Hair follicular keratinocyte (primary cell): ENCODE data around the gene GRB2. TPM values are rescaled to one million over a fixed set of nuclear protein-coding genes. Genes with fewer than 3 reads are reported as not detected.

Experiments
- total RNA-seq: library from RNA; depleted of rRNA; stranded (reverse); fragments of >200 nt; gene quantifications from 2 replicates; pipeline ENCODE4 v1.2.3, GENCODE V29; 2015

The GRB2 gene
- total RNA-seq: 49.9 and 83.7 TPM in 2 replicates

GRCh38 chr17:75405365-75406221 lies at the start of gene GRB2:
GRB2 (minus strand) TSS chr17:75405678; CDS start chr17:75393628, 12,050 bp downstream.

DNA sequence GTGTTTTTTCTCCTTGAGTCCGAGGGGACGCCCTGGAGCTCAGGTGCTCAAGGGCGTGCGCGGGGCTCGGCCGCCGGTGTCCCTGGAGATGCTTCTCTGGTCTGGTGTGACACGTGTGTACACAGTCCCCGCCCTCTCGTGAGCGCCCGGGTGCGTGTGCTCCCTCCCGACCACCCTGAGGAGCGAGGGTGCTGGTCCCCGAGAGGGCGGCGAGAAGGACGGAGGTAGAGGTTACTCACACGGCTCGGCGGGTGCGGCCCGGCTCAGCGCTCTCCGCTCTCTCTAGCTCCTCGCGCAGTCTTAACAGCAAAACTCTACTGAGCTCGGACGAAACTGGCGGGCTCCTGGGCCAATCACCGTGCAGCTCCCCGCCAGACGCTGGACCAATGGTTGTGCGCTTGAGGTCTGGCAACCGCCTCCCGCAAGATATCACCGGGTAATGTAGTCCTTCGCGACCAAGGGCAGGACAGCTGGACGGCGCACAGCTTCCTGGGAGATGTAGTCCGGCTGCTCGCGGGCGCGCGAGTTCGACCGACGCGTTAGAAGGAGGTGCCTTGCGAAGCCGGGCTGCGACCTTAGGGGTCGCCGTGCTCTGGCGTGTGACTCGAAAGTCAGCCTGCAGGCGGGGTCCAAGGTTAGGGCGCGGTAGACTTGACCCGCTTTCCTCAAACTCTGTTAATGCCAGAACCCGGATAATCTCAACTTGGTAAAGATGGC lies 116.2 kb downstream of the GRB2 start, which contains the start of gene SLC25A19:
SLC25A19 (minus strand) TSS at position 319 of the 717 bp plus-strand sequence. CDS start 2,669 bp downstream, outside the sequence.

DNA sequence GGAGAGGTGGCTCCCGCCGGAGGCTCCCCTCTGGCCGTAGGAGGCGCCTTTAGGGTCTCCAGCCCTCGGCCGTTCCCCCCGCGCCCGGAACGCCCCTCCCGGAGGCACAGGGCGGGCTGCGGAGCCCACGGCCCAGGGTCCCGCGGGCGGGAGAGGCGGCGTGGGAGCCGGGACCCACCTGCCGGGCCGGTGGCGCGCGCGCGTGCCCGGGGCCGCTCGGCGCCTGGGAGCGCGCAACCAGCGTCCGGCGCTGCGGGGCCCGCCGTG lies 134.6 kb downstream of the GRB2 start, which contains the start of gene MIF4GD:
MIF4GD (minus strand) TSS at position 266 of the 267 bp plus-strand sequence. CDS start 1,036 bp downstream, outside the sequence.

Other genes starting within 250 kb of the GRB2 start
- gene SUMO2, start 222.7 kb downstream of the GRB2 start, total RNA-seq: 98.9 and 112 TPM in 2 replicates
- gene NUP85, start 200.0 kb downstream of the GRB2 start, total RNA-seq: 25.8 and 38.1 TPM in 2 replicates
- gene GGA3, start 144.1 kb downstream of the GRB2 start, total RNA-seq: 13.3 and 23.7 TPM in 2 replicates
- gene MRPS7, start 143.8 kb downstream of the GRB2 start, total RNA-seq: 59.7 and 89.9 TPM in 2 replicates
- gene MIF4GD, start 134.4 kb downstream of the GRB2 start, total RNA-seq: 15.2 and 37.2 TPM in 2 replicates
- 7.4 and 14.7 TPM in 2 replicates for gene SLC25A19, start 116.2 kb downstream of the GRB2 start, total RNA-seq
- gene TMEM94, start 51.0 kb upstream of the GRB2 start, total RNA-seq: 38.7 and 41.3 TPM in 2 replicates
- gene CASKIN2, start 109.9 kb upstream of the GRB2 start, total RNA-seq: 6.3 and 9.5 TPM in 2 replicates
- gene TSEN54, start 110.8 kb upstream of the GRB2 start, total RNA-seq: 28.5 and 36.9 TPM in 2 replicates
- 14.5 and 14.7 TPM in 2 replicates for gene LLGL2, start 120.0 kb upstream of the GRB2 start, total RNA-seq
- 1.2 and 6.9 TPM in 2 replicates for gene MYO15B, start 182.1 kb upstream of the GRB2 start, total RNA-seq
- gene SMIM5, start 227.8 kb upstream of the GRB2 start, total RNA-seq: not detected in 2 replicates